HL-60/S4 treated with phorbol 12-myristate 13-acetate at 8.2 ng/mL for 4 days and 3 days (cell line): ENCODE results near the gene PSG5.
"Not testable (repeated sequence)": the region's sequence is repeated elsewhere in the genome, so short reads cannot be mapped to it uniquely, and the experiment has no call there.

Experiments used
- in situ Hi-C: fragments of 300-500 bp; cut with MboI; formaldehyde crosslinking; loops from 2 replicates; pipeline ENCODE4 v1.15.0; 2022; ENCODE audit warnings: low sequenced_read_pairs

Gene PSG5

DNA sequence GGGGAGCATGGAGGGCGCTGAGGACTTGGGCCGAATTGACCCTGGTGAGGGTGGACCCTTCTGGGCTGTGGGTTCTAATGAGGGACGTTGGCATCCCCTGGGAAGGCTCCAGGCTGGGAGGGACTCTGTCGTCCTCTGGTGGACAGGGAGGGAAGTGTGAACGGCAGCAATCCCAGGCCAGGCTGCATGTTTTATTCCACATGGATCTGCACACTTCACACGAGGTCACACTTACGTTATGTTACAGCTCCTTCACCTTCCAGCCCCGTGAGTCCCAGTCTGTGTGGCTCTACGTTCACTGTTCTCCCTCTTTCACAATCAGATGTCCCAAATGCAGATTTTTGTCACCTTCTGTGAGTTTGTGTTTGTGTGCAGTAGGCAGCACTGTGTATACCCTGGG is 1.8 kb upstream of the PSG5 start:
- in situ Hi-C loops: not testable (repeated sequence)

DNA sequence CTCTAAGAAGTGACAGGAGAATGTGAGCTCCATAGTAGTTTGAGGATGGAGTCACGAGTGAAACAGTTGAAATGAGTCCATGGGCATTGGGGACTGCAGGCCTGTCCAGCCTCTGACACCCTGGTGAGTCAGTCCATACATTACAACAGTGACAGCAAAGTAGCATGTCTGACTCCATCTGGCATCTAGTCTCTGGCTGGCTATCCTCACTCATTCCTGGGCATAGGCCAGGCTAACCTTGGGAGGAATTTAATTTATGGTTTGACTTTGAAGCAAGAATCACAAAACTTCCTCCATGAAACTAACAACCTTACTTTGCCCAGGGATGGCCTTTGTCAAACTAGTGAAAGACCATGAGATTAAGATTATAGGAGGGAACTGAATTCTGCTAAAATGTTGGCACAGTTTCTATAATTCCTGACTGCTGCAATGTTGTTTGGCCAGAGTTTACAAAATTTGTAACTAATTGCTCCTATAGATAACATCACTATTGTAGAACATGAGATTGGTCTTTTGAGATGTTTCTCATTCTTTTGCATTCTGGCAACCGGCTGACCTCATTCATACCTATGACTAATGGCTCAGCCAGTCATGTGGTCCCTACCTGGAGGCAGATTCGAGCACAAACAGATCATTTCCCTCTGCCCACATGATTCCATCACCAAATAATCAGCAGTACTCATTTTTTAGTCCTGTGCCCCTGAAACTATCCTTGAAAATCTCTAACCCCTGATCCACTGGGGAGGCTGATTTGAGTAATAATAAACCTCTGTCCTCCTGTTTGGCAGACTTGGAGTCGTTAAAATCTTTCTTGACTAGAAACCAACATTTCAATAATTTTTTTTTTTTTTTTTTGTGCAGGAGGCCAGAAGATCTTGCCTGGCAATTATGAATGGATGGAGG is 4.2 kb downstream of the PSG5 start:
- in situ Hi-C loops: not testable (repeated sequence)

DNA sequence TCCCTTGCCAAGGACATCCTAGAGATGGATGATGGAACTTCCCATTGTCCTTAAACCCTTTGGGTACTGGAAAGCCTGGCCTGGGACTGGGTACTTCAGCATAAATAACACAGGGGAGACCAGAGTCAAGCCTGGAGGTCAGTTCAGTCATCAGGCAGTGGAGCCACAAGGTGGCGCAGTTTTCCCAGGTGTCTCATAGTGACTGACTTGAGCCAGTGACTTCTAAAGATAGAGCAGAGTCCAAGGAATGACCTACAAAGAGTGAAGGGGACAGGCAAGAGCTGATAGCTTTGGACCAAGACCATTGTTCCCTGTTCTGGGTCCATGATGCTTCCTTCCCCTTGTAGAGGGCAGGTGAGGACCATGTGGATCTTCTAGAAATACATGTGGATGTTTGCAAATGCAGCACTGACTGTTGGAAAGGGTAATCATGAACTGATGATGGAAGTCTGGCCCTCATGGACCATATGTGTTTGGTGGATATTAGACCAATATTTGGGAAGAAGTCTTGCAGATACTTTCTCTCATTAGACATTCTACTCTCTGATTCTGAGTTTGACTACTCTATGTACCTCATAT is 6.7 kb downstream of the PSG5 start:
- in situ Hi-C loops: not testable (repeated sequence)

DNA sequence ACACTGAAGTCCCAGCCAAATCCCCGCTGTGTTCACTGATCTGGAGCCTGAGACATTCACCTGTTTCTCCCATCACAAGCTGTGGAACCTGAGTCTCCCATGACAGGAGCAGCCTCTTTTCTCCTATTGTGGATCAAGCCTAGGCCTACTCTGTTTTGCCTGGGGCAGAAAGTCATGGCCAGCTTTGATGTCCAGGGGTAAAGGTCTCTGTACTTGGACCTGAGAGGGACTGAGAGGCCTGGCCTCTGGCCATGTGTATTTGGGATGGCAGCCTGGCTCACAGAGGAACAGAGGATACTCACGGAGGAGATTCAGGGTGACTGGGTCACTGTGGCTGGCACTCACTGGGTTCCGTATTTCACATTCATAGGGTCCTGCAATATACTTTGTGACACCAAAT is 7.8 kb downstream of the PSG5 start:
- in situ Hi-C loops: not testable (repeated sequence)

DNA sequence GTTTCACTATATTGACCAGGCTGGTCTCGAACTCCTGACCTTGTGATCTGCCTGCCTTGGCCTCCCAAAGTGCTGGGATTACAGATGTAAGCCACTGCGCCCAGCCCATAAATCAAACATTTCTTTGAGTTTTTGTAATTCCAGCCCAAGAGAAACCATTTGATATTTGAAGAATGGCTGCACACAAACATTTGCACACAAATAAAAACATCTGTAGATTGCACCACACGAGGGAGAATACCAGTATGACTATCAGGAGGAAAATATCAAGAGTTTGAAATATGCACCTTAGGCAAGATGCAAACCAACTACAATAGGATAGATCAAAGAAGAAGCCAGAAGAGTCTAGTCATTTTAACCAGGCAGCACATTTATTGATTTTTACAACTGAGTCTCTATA is 20.4 kb downstream of the PSG5 start:
- in situ Hi-C loops: not testable (repeated sequence)

DNA sequence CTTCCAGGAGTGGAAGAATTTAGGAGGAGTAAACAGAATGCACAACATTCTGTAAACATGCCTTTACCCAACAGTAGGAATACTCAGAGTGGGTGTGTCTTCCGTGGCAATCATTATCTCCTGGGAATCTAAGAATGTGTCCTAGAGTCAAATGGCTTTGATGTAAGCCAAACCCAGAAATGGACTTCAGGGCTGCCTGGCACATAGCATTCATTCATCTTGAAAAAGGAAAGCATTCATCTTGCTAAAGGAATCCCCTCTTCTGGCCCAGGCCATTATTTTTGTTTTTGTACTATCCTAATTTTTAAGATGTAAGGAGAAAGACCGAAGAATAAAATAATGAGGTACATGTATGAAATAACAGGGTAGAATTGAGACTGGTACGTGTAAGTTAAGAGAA is 23.2 kb downstream of the PSG5 start:
- in situ Hi-C loops: not testable (repeated sequence)

DNA sequence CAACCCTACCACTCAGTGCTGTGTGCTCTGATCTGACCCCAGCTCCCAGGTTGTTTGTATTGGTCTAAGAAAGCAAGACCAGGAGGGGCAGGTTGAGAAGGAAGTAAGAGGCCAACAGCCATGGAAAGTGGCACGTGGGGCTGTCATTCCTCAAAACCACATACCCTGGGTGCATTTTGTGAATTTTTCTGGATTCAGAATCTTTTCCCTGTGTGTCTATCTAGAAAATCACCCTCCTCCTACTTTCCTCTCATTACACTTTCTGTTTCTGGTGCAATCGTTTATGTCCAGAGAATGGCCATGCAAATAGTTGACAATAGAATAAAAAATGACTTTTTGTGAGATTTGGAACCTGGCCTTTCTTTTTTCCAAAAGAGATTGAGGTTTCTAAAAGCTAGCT is 24.1 kb downstream of the PSG5 start:
- in situ Hi-C loops: not testable (repeated sequence)

DNA sequence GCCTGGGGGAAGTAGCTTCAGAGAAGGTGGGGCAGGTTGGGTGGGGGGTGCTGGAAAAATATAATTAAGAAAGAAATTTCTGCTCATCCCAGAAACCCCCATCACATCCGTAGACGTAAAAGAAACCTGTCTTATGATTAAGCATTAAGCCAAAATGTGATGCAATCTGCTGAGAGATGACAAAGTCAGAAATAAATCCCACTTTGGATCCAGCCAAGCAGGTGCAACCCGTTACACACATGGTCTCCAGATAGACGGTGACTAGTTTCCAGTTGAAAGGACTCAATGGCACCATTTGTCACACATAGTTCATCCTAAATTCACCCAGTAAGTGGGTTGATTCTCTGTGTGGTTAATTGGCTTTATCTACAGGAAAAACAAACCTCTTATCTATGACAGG is 34.1 kb downstream of the PSG5 start:
- in situ Hi-C loops: no loop called here

DNA sequence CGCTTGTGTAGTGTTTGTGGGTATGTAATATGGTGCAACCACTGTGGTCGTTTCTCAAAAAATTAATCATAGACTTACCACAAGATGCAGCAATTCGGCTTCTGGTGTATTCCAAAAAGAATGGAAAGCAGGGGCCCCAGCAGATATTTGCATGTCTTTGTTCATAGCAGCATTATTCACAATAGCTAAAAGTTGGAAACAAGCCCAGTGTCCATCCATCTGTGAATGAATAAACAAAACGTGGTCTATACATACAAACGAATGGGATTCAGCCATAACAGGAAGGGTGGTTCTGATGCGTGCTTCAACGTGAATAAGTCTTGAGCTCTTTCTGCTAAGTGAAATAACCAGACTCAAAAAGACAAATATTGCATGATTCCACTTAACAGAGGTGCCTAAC is 36.5 kb downstream of the PSG5 start:
- in situ Hi-C loops: not testable (repeated sequence)

DNA sequence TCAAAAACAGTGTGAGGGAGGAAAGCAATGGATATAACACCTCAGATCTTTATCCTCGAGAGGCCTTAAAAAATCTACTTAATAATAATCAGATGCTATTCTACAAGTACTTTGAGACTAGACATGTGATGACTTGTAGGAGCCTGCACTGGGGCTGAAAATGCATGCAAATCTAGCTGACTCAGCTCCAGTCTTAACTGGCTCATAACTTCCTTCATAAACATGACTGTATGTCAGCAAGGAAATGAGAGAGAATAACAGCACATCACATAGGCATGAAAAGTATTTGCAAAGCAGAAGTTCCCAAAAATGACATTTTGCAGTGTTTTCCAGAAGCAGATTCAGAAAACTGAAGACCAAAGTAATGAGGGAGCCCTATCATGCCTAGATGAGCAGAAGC is 38.1 kb downstream of the PSG5 start:
- in situ Hi-C loops: no loop called here

DNA sequence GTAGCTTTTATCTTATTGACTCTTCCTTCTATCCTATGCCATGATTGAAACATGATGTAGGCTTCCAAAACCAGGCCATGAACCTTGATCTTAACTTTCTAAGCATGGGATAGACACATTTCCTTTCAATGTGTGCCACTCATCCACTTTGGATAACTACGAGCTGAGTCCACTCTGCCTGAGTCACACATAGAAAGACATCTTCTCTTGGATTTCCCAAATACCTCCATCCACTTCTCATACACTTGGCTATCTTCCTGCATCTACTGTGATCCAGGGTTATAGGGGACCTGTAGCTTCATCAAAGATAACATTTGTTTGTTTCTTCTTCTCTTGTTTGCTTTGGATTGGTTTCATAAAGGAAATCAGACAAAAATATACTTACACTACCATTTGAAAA is 44.6 kb downstream of the PSG5 start:
- in situ Hi-C loops: not testable (repeated sequence)

DNA sequence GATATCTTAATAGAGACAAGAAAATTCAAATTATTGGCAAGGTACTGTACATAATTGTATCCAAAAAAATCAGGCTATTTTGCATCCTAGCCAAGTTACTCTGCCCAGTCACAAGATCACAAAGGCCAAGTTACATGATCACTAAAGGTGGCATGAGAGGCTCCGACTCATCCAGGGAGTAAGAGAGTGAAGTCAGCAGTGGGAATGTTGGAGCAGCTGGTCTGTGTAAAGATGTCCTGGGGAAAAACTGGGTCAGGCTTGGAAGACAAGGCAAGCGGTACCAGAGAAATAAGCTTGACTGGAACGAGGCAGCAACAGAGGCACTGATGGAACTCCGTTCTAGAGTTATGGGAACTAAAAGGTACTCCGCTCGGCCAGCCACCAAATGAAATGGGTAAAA is 53.6 kb downstream of the PSG5 start:
- in situ Hi-C loops: no loop called here

DNA sequence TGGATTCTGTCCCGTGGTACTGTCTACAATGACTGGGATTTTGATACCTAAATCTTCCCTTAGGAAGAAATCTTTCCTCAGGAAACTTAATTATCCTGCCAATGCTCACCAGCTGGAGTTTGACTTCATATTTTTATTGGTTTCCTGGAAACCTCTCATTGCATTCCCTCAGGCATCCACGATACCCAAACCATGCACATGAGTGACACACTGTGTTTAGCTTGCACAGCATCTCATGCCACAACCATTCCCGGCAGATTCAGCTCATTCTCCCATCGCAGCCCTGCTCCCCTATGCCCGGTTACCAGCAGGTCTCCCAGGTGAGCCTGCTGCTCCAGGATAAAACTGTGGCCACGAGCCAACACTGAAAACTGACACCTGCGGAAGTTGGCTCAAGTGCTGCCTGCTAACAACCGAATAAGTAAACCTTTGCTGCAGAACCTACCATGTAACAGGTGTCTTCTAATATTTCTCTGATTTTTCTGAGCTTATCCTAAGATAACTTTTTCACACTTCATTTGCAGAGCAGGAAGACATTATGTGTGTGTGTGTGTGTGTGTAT is 55.0 kb downstream of the PSG5 start:
- in situ Hi-C loops: not testable (repeated sequence)

DNA sequence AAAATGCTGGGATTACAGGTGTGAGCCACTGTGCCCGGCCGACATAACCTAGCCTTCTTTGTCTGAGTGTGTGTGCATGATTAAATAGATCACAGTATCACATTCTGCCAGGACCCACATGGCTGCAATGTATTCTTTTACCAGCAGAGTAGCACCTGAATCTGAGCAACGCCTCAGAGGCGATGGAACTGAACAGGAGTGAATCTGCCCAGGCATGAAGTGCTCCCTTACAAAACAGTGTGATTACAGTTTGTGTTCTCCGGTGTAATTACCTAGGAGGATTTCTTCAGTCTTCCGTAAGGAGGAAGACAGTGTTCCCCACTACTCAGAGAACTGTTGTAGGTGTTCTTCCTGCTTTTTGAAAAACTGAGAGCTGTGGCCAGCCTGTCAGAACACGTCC is 57.1 kb downstream of the PSG5 start:
- in situ Hi-C loops: not testable (repeated sequence)

DNA sequence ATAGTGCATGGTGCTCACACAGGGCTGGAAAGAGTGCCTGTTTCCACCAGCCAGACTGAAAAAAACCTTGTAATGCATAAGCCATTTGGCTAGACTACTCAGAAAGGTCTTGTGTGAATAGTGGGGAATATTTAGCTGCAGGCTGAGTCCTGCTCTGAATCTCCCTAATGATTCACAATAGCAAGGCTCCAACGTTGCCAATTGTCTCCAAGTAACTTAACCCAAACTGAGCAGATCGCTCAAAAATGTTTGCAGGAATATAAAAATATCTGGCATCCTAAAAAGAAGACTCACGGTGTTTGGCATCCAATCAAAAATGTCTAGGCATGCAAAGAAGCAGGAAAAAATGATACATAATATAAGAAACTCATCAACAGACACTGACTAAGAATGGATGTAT is 59.0 kb downstream of the PSG5 start:
- in situ Hi-C loops: not testable (repeated sequence)

DNA sequence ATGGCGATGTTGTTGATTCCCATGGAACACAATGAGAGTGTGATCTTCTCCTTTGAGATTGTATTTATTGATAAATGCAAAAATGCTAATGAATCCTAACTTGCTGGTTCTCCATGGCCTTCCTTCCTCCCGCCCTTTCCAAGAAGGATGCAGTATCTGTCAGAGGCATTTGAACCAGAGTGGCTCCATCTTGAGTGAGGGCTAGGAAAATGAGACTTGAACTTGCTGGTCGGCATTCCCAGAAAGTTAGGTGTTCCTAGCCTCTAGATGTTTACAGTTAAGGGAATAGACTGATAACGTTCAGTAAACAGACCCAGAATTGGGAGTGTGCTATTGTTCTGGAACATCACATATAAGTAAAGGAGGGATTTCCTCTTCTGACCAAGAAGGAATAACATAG is 59.6 kb downstream of the PSG5 start:
- in situ Hi-C loops: no loop called here

DNA sequence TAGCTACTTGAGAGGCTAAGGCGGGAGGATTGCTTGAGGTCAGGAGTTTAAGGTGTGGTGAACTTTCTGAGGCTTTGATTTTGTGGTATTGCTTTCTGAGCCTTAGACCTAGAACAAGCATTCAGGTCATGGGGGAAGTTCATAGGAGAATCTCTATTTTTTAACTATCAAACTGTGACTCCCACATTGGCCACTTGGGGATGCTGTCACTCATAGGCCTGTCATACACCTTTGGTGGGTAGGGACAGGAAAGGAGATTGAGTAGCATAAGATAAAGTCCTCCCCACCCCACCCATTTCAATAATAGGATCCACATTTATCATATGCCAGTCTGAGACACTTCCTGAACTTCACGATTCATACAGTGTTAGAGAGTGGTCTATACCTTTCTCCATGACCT is 62.0 kb downstream of the PSG5 start:
- in situ Hi-C loops: no loop called here

DNA sequence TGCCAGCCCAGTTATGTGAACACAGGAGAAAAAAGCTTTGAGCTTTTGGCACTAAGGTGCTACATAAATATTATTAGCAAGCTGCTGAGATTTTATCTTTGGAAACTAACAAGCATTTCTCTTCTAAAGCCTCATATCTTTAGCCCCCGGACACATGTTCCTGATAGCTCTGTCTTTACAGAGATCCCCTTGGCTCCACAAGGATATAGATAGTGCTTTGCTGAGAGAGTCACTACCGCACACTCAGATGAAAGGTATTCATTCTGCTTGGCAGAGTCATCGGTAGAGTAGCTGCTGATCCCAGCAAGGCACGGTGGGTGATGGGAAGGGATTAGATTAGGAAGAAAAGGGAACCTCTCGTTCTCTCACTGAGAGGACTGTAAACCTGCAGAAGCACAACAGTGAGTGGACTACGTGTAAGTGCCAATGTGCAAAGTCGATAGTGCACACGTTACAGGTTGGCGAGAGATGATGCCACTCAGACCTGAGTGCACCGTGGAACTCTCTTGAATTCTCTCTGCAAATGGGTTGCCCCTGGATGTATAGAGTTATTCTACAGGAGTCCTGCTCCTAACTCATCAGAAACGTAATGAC is 65.8 kb downstream of the PSG5 start:
- in situ Hi-C loops: not testable (repeated sequence)

DNA sequence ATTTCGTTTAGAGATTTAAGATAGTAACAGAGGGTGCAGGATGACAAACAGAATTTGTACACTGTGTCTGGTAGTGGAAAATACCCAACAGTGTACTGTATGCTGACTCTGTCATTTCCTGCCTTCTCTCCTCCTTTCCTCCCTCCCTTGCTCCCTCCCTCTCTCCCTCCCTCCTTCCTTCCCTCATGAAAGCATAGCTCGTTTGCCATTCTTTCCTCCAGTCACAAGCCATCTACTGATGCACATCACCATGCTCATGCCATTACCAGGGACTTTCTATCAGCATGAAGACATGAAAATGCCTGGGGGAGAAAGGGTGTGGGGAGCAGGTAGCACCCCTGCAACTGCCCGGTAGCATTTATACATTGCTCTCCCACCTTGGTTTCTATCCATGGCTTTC is 66.8 kb downstream of the PSG5 start:
- in situ Hi-C loops: not testable (repeated sequence)
